Astrocyte (in vitro differentiated cells and primary cell): ENCODE measurements around the gene KRTAP5-5. TPM values are rescaled to one million over a fixed set of nuclear protein-coding genes. Genes with fewer than 3 reads are reported as not detected.

Experiments
- DNase-seq: peaks from one replicate; pipeline ENCODE4 v3.0.0-alpha.2; 2010; ENCODE audit warnings: low read depth
- FAIRE-seq: peaks from 2 replicates; lab custom pipeline; 2011; peaks lifted over from hg19 to GRCh38; lab: Jason Lieb, UNC
- H2AFZ ChIP-seq: 2 replicates; pipeline ENCODE4 v1.6.0; 2012; ENCODE audit warnings: low read depth, low read length, inconsistent platforms
- H3K27ac ChIP-seq: 2 replicates; pipeline ENCODE4 v1.5.1; 2011; ENCODE audit warnings: low read depth, low read length, inconsistent platforms
- H3K27me3 ChIP-seq: 2 replicates; pipeline ENCODE4 v1.6.0; 2011; ENCODE audit warnings: low read length, inconsistent platforms; ENCODE audit not compliant: insufficient read depth
- H3K36me3 ChIP-seq: 2 replicates; pipeline ENCODE4 v1.5.1; 2011; ENCODE audit warnings: low read length, inconsistent platforms; ENCODE audit not compliant: insufficient read depth
- H3K4me1 ChIP-seq: 2 replicates; pipeline ENCODE4 v1.5.1; 2011; ENCODE audit warnings: low read length, inconsistent platforms; ENCODE audit not compliant: insufficient read depth
- H3K4me2 ChIP-seq: 2 replicates; pipeline ENCODE4 v1.6.0; 2012; ENCODE audit warnings: low read length, inconsistent platforms
- H3K4me3 ChIP-seq: 2 replicates; pipeline ENCODE4 v1.5.1; 2011; ENCODE audit warnings: low read depth, mild to moderate bottlenecking, low read length, inconsistent platforms; ENCODE audit not compliant: insufficient read depth
- H3K79me2 ChIP-seq: 2 replicates; pipeline ENCODE4 v1.6.0; 2012; ENCODE audit warnings: mild to moderate bottlenecking, low read length, inconsistent platforms; ENCODE audit not compliant: insufficient read depth
- H3K9ac ChIP-seq: 2 replicates; pipeline ENCODE4 v1.6.0; 2012; ENCODE audit warnings: mild to moderate bottlenecking, low read length, inconsistent platforms
- H3K9me3 ChIP-seq: 2 replicates; pipeline ENCODE4 v1.5.1; 2012; ENCODE audit warnings: low read depth, mild to moderate bottlenecking, low read length, inconsistent platforms; ENCODE audit not compliant: insufficient read depth
- H4K20me1 ChIP-seq: 2 replicates; pipeline ENCODE4 v1.6.0; 2012; ENCODE audit warnings: low read length, inconsistent platforms; ENCODE audit not compliant: insufficient read depth
- H3K27ac Mint-ChIP-seq: one replicate; pipeline ENCODE4 v1.8.0; 2021; ENCODE audit warnings: mild to moderate bottlenecking, mixed read lengths; ENCODE audit not compliant: unreplicated experiment
- H3K27me3 Mint-ChIP-seq: one replicate; pipeline ENCODE4 v1.8.0; 2021; ENCODE audit warnings: low read depth, mixed read lengths; ENCODE audit not compliant: unreplicated experiment
- H3K36me3 Mint-ChIP-seq: one replicate; pipeline ENCODE4 v1.8.0; 2021; ENCODE audit warnings: low read depth, mixed read lengths; ENCODE audit not compliant: unreplicated experiment
- H3K4me1 Mint-ChIP-seq: one replicate; pipeline ENCODE4 v1.8.0; 2021; ENCODE audit warnings: low read depth, mixed read lengths; ENCODE audit not compliant: unreplicated experiment
- H3K4me3 Mint-ChIP-seq: one replicate; pipeline ENCODE4 v1.8.0; 2021; ENCODE audit warnings: mild to moderate bottlenecking, moderate library complexity, mixed read lengths; ENCODE audit not compliant: unreplicated experiment
- H3K9me3 Mint-ChIP-seq: one replicate; pipeline ENCODE4 v1.8.0; 2021; ENCODE audit warnings: mild to moderate bottlenecking, mixed read lengths; ENCODE audit not compliant: unreplicated experiment
- CTCF ChIP-seq: IDR thresholded peaks from 2 replicates; pipeline ENCODE4 v1.5.1; 2011; ENCODE audit warnings: low read depth, mild to moderate bottlenecking, inconsistent platforms, low read length, moderate library complexity; ENCODE audit not compliant: insufficient read depth
- EZH2 ChIP-seq: IDR thresholded peaks from 2 replicates; pipeline ENCODE4 v1.6.1; 2012; ENCODE audit warnings: mild to moderate bottlenecking, low read length, inconsistent platforms; ENCODE audit not compliant: insufficient read depth
- total RNA-seq: library from RNA; stranded (reverse); gene quantifications from 2 replicates; pipeline ENCODE4 v1.2.1, GENCODE V29; 2021

The KRTAP5-5 gene
- total RNA-seq, 1 donor from 2014 or later, result not detected

DNA sequence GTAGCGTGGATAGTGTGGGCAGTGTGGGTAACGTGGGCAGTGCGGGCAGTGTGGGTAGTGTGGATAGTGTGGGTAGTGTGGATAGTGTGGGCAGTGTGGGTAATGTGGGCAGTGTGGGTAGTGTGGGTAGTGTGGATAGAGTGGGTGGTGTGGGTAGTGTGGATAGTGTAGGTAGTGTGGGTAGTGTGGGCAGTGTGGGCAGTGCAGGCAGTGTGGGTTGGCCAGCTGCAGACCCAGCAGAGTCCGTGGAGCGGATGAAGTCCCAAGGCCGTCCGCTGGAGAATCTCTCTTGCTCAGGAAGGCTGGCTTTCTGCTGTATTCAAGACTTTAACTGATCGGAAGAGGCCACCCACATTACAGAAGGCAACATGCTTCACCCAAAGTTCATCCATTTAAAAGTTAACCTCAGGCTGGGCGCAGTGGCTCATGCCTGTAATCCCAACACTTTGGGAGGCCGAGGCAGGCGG lies 41.4 kb downstream of the KRTAP5-5 start:
- Mint-ChIP-seq H3K27ac (no peak overlapping the region), H3K4me1 (no peaks in the 10 kb centered on the region), H3K4me3 (no peak overlapping the region), H3K27me3 (peaks cover 73% of the 10 kb centered on the region), H3K36me3 (no peaks in the 10 kb centered on the region), H3K9me3 (no peaks in the 10 kb centered on the region)
- Histone ChIP-seq H3K36me3 (no peaks in the 10 kb centered on the region), H3K4me2 (no peak overlapping the region), H3K27ac (no peak overlapping the region), H3K9ac (no peak overlapping the region), H3K4me1 (no peaks in the 10 kb centered on the region), H3K27me3 (peaks cover 45% of the 10 kb centered on the region), H2AFZ (no peak overlapping the region), H4K20me1 (no peaks in the 10 kb centered on the region), H3K9me3 (peaks cover 3% of the 10 kb centered on the region), H3K4me3 (no peak overlapping the region), H3K79me2 (no peaks in the 10 kb centered on the region)
- no peak for TF ChIP-seq CTCF
- no peak for TF ChIP-seq EZH2
- DNase-seq (no peak), FAIRE-seq (no peak)

DNA sequence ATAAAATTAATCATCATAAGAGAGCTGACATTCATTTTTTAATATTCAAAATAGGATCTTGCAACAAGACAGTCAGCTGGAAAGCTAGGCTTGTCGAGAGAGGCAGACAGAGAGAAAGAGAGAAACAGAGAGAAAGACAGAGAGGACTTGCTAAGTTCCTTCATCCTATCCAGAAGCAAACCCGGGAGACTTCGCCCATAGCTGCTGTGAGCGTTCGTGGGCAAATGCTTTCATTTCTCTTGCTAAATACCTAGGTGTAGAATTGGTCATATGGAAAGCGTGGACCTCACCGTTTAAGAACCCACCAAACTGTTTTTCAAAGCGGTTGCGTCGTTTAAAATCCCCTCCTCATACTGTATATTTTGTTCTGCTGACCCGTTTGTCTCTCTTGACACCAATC lies 42.1 kb downstream of the KRTAP5-5 start:
- Histone ChIP-seq H3K9ac (no peak overlapping the region), H3K27ac (no peak overlapping the region), H2AFZ (no peak overlapping the region), H3K9me3 (peaks cover 3% of the 10 kb centered on the region), H3K4me1 (no peaks in the 10 kb centered on the region), H3K36me3 (no peaks in the 10 kb centered on the region), H4K20me1 (no peaks in the 10 kb centered on the region), H3K4me3 (no peak overlapping the region), H3K4me2 (no peak overlapping the region), H3K27me3 (peaks cover 50% of the 10 kb centered on the region), H3K79me2 (no peaks in the 10 kb centered on the region)
- no peak for FAIRE-seq
- Mint-ChIP-seq H3K9me3 (no peaks in the 10 kb centered on the region), H3K27ac (no peak overlapping the region), H3K4me1 (no peaks in the 10 kb centered on the region), H3K27me3 (peaks cover 76% of the 10 kb centered on the region), H3K36me3 (no peaks in the 10 kb centered on the region), H3K4me3 (no peak overlapping the region)
- TF ChIP-seq EZH2 (no peak), CTCF (no peak)
- DNase-seq, result no peak

GRCh38 chr11:1672613-1673350 lies 43.2 kb downstream of the KRTAP5-5 start:
- Histone ChIP-seq H3K4me1 (no peaks in the 10 kb centered on the region), H3K9ac (no peak overlapping the region), H3K79me2 (no peaks in the 10 kb centered on the region), H3K27ac (no peak overlapping the region), H3K27me3 (peaks cover 54% of the 10 kb centered on the region), H3K4me3 (no peak overlapping the region), H3K9me3 (peaks cover 3% of the 10 kb centered on the region), H2AFZ (no peak overlapping the region), H3K4me2 (no peak overlapping the region), H3K36me3 (no peaks in the 10 kb centered on the region), H4K20me1 (no peaks in the 10 kb centered on the region)
- DNase-seq, result no peak
- no peaks in the 10 kb centered on the region for H3K4me1 Mint-ChIP-seq
- no peak for FAIRE-seq
- TF ChIP-seq EZH2 (no peak), CTCF (no peak)
- H3K27ac Mint-ChIP-seq, result no peak overlapping the region
- no peak overlapping the region for H3K4me3 Mint-ChIP-seq
- H3K27me3 Mint-ChIP-seq, result peaks cover 72% of the 10 kb centered on the region
- no peaks in the 10 kb centered on the region for H3K9me3 Mint-ChIP-seq
- H3K36me3 Mint-ChIP-seq, result no peaks in the 10 kb centered on the region
